ENCODE data around the gene ZFAND3. TPM values are rescaled to one million over a fixed set of nuclear protein-coding genes. Genes with fewer than 3 reads are reported as not detected.

ZFAND3 gene
- polyA plus RNA-seq, 1 donor (not counting 4 experiments of a cell fraction or from before 2014, with no cell fraction given), result 19.6 TPM

GRCh38 chr6:38188677-38189335 is 369.3 kb downstream of the ZFAND3 start:
- dilution Hi-C loops (cut with MboI; ENCODE audit: extremely low pct_ligation_motif_present, low sequenced_read_pairs), result no loop called here
- TF ChIP-seq EZH2 (IDR thresholded peaks at IDR 0.05; ENCODE audit: low read length) (no peak), CTCF (optimal IDR thresholded peaks at IDR 0.05 in 1 of 3, IDR thresholded peaks at IDR 0.05 in 1 of 3, conservative IDR thresholded peaks at IDR 0.05 in 1 of 3; ENCODE audit: extremely low read depth in 1 of 3, insufficient read depth in 2 of 3, low read length in 3 of 3) (no peak)
- no peak overlapping the region for H3K27ac ChIP-seq (ENCODE audit: control insufficient read depth, insufficient read depth, low read length)
- DNase-seq (ENCODE audit: low read depth, low spot score) (no peak), FAIRE-seq (no peak)
- no peak overlapping the region for H2AFZ ChIP-seq (ENCODE audit: control insufficient read depth, low read length)
- no peaks in the 10 kb centered on the region for H4K20me1 ChIP-seq (ENCODE audit: control insufficient read depth, extremely low read depth, insufficient read depth, low read length)
- no peak overlapping the region for H3K4me3 ChIP-seq (ENCODE audit: control insufficient read depth in 2 of 3, extremely low read depth in 1 of 3, insufficient read depth in 2 of 3, low read depth in 1 of 3, low read length in 3 of 3)
- H3K9ac ChIP-seq (ENCODE audit: control insufficient read depth, extremely low read depth, insufficient read depth, low read length), result no peak overlapping the region
- H3K4me1 ChIP-seq (ENCODE audit: control insufficient read depth, extremely low read depth, insufficient read depth, low read length), result no peaks in the 10 kb centered on the region
- H3K27me3 ChIP-seq (ENCODE audit: control insufficient read depth, extremely low read depth, insufficient read depth, low read length), result no peaks in the 10 kb centered on the region
- peaks cover 0 to under 1% of the 10 kb centered on the region in 2 experiments for H3K36me3 ChIP-seq (ENCODE audit: control insufficient read depth in 2 of 2, extremely low read depth in 1 of 2, insufficient read depth in 2 of 2, low read length in 2 of 2)
- no peak overlapping the region for H3K4me2 ChIP-seq (ENCODE audit: control insufficient read depth, extremely low read depth, insufficient read depth, low read depth, low read length)
- no peaks in the 10 kb centered on the region for H3K79me2 ChIP-seq (ENCODE audit: control insufficient read depth, insufficient read depth, low read length)
- no peaks in the 10 kb centered on the region for H3K9me3 ChIP-seq (ENCODE audit: control insufficient read depth, low read depth, low read length)
- no peaks in the 10 kb centered on the region for H3K9me1 ChIP-seq (ENCODE audit: control insufficient read depth, extremely low read depth, insufficient read depth, low read length)

GRCh38 chr6:38191418-38191817 is 371.9 kb downstream of the ZFAND3 start:
- Histone ChIP-seq H2AFZ (ENCODE audit: control insufficient read depth, low read length) (no peak overlapping the region), H3K4me3 (ENCODE audit: control insufficient read depth in 2 of 3, extremely low read depth in 1 of 3, insufficient read depth in 2 of 3, low read depth in 1 of 3, low read length in 3 of 3) (no peak overlapping the region), H3K36me3 (ENCODE audit: control insufficient read depth in 2 of 2, extremely low read depth in 1 of 2, insufficient read depth in 2 of 2, low read length in 2 of 2) (no peaks in the 10 kb centered on the region), H3K27me3 (ENCODE audit: control insufficient read depth, extremely low read depth, insufficient read depth, low read length) (no peaks in the 10 kb centered on the region), H4K20me1 (ENCODE audit: control insufficient read depth, extremely low read depth, insufficient read depth, low read length) (no peaks in the 10 kb centered on the region), H3K79me2 (ENCODE audit: control insufficient read depth, insufficient read depth, low read length) (no peaks in the 10 kb centered on the region), H3K9me3 (ENCODE audit: control insufficient read depth, low read depth, low read length) (no peaks in the 10 kb centered on the region), H3K9me1 (ENCODE audit: control insufficient read depth, extremely low read depth, insufficient read depth, low read length) (no peaks in the 10 kb centered on the region), H3K4me1 (ENCODE audit: control insufficient read depth, extremely low read depth, insufficient read depth, low read length) (no peaks in the 10 kb centered on the region), H3K4me2 (ENCODE audit: control insufficient read depth, extremely low read depth, insufficient read depth, low read depth, low read length) (no peak overlapping the region), H3K9ac (ENCODE audit: control insufficient read depth, extremely low read depth, insufficient read depth, low read length) (no peak overlapping the region), H3K27ac (ENCODE audit: control insufficient read depth, insufficient read depth, low read length) (no peak overlapping the region)
- no peak for DNase-seq (ENCODE audit: low read depth, low spot score)
- FAIRE-seq, result no peak
- dilution Hi-C loops (cut with MboI; ENCODE audit: extremely low pct_ligation_motif_present, low sequenced_read_pairs), result no loop called here
- TF ChIP-seq EZH2 (IDR thresholded peaks at IDR 0.05; ENCODE audit: low read length) (no peak), CTCF (optimal IDR thresholded peaks at IDR 0.05 in 1 of 3, IDR thresholded peaks at IDR 0.05 in 1 of 3, conservative IDR thresholded peaks at IDR 0.05 in 1 of 3; ENCODE audit: extremely low read depth in 1 of 3, insufficient read depth in 2 of 3, low read length in 3 of 3) (no peak)

All from keratinocyte (primary cell).